Activated CD8-positive, alpha-beta memory T cell treated with anti-CD3 and anti-CD28 coated beads, Interleukin-2, amount 50 U/mL, for 48 hours (primary cell): ENCODE results near the gene RHOT2.

Experiments
- DNase-seq: peaks from one replicate; pipeline ENCODE4 v3.0.0-alpha.2; 2020

RHOT2 gene

DNA sequence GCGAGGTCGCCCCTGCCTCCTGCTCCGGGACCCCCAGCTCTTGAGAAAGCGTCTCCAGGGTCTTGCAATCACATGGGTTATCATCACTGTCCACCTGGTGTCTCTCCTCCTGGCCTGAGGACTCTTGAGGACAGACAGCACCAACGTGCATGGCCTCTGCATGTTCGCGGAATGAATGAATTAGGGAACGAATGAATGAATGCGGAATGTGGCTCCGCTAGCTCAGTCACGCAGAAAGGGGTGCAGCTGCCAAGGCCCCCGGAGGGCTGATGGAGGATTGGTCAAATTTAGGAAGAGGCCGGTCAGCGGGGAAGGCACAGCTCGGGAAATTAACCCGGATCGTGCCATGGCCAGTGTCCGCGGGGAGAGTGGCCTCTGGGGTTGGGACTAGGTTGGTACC is 34.4 kb downstream of the RHOT2 start:
- no peak for DNase-seq

DNA sequence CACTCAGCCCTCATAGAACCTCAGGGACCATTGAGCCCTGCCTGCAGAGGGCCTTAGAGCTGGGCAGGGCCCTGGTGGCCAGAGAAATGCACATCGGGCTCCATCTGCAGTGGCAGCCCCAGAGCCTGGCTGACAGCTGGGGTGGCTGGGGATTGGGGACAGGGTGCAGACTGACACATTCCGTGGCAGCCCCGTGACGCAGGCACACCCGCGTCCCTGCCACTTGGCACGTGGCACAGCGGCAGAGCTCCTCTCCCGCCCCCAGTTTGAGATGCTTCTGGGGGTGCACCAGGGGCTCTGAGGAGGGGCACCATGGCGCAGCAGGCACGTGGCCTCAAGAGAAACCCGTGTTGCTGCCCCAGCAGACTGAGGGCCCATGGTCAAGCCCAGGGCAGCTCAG is 35.5 kb downstream of the RHOT2 start:
- DNase-seq = no peak

- no peak for DNase-seq
These were observed 36.1 kb downstream of the RHOT2 start for GRCh38 chr16:704047-704446.

GRCh38 chr16:704552-705380 is 36.8 kb downstream of the RHOT2 start:
- DNase-seq = no peak

GRCh38 chr16:705431-706188 is 37.7 kb downstream of the RHOT2 start, which contains the start of gene FBXL16:
FBXL16 (minus strand) TSS chr16:705801; CDS start chr16:697405, 8,396 bp downstream.
- DNase-seq = no peak

DNA sequence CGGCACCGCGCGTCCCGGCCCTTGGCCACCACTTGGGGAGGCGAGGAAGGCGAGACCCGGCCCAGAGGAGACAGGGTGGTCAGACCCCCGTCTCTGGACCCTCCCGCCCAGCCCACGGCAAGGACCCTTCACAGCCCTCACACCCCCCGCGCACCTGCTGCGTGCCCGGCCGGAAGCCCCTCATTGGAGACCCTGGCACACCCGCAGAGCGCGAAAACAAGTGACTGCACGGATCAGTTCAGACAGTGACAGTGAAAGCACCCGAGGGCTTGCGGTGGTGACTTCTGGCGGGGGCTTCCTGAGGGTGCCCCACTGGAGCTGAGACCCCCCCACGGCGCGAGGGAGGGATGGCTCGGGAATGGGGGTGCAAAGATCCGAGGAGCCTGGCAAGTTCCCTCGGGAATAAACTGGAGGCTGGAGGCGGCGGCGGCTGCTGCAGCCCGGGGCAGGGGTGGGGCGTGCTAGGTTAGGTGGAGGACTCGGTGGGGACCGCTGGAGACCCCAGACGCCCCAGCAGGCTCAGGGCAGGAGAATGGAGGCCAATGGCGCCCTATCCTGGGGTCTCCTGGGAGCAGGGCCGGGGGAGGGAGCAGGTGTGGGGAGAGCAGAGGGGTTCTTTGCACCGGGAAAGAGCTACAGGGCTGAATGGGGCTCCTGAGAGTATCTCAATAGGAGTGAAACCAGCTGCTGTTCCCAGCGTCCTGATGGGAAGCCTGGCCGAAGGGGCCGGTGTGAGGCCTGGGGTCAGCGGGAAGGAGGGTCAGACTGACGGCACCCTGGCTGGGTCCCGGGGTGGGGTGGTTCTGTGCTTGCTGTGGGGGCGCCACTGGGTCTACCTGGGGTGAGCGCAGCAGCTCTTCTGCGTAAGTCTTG is 38.5 kb downstream of the RHOT2 start:
- no peak for DNase-seq

GRCh38 chr16:707062-707538 is 39.2 kb downstream of the RHOT2 start:
- DNase-seq = no peak

- no peak for DNase-seq
These were observed 40.1 kb downstream of the RHOT2 start for GRCh38 chr16:708019-708418.

DNA sequence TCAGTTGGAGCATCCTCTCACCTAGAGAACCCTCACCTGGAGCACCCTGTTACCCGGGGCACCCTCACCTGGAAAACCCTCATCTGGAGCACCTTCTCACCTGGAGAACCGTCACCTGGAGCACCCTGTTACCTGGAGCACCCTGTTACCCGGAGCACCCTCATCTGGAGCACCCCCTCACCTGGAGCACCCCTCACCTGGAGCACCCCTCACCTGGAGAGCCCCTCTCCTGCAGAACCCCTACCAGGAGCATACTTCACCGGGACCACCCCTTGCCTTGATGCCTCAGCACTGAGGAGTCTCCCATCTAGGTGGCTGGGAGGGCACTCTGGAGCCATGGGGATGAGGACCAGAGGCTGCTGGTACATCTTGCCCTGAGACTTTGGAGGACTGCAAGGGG is 41.0 kb downstream of the RHOT2 start:
- DNase-seq = no peak

DNA sequence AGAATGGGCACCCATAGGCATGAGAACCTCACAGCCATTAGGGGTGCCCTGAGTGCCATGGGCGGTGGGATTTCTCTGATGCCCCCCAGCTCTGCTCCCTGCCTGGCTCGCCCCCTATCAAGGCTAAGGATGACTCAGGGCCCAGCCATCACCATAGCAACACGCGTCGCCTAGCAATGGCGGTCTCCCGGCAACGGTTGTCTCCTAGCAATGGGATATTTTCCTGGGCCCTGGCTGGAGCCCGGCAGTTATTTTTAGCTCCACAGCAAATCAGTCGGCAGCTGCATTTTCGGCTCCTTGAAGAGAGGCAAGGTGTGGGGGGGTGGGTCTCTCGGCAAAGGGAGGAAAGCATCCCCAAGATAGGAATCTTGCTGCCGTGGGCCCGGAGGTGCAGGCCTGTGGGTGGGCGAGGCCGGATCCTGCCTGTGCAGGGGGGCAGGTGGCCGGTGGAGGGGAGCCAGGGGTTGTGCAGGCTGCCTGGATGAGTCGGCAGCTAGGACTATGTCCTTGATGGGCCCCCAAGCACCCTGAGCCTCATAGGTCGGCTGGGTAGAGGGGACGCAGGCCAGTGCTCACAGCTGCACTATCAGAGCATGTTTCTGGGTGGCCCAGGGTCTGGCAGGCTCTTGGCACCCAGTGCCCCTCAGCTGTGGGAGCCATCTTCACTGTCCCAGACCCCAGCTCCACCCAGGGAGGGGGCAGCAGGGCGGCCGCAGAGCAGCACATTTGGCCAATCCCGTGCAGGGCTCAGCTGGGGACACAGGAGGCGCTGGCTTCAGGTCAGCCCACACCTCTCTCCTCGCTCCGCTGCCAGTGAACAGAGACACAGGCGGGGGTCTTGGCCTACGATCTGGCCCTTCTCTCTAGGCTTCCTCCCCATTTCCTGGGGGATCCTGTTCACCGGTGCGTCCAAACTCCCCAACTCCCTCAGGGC is 41.9 kb downstream of the RHOT2 start:
- DNase-seq = no peak

DNA sequence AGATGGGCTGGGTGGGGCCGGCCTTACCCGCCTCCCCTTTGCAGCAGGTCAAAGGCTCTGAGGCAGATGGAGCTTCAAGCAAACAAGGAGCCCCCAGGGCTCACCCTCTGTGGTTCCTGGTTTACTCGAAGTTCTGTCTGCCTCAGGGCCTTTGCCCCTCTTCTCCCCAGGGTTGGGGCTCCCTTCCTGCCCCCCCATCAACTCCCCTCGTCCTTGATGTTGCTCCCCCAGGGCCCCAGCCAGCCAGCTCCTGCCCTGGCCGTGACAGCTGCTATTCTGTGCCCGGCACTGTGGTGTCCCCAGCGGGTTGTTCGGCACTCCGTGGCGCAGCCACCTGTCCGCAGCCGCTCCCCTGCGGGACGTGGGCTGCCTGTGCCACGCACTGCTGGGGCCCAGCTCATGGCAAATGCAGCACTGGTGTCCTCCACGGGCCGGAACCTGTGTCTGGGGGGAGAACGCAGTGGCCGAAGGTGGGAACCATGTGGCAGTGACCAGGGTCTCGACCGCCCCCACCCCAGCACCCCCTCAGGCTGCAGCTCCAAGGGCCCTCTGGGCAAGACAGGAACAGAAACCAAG is 42.7 kb downstream of the RHOT2 start:
- DNase-seq = no peak

DNA sequence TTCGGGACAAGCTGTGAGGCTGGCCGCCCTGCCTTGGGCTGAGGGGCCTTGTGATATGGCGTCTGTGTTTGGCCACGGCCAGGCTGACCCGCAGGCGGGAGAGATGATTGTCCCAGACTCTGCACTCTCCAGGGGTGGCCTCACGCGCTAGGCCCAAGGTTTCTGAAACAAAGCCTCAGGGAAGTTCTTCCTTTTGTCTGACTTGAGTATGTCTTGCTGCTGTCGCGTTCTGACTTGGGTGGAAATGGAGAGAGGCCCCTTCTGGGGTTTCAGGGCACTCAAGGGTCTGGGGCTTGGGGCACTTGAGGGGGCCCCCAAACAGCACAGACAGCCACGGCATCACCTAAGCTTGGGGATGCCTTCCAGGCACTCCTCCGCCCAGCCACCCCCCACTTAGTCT is 43.2 kb downstream of the RHOT2 start:
- no peak for DNase-seq

DNA sequence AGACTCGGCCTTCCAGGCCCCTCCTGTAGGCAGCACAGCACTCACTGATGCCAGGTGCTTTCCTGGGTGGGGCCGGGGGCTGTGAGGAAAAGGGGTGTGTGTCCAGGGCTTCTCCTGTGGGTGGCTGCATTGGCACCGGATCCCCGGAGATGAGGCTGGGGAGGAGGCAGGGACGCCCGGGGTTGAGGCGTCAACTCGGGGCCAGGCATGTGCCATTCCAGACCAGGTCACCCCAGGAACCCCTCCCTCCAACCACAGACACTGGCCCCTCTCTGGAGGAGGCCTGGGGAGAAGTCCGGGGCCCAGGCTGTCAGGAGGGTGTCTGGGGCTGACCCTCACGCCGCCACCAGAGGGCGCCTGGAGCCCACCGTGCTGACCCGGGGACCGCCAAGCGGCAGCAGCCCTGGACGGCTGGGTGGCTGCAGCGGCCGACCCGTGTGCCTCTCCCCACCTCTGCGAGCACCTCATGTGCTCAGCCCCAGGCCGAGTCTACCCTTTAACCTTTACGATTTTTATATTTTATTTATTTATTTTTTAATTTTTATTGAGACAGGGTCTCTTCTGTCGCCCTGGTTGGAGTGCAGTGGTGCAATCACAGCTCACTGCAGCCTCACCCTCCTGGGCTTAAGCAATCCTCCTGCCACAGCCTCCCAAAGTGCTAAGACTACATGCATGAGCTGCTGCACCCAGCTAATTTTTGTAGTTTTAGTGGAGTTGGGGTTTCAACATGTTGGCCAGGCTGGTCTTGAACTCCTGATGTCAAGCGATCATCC is 43.8 kb downstream of the RHOT2 start:
- peak; percentile 95 for DNase-seq

DNA sequence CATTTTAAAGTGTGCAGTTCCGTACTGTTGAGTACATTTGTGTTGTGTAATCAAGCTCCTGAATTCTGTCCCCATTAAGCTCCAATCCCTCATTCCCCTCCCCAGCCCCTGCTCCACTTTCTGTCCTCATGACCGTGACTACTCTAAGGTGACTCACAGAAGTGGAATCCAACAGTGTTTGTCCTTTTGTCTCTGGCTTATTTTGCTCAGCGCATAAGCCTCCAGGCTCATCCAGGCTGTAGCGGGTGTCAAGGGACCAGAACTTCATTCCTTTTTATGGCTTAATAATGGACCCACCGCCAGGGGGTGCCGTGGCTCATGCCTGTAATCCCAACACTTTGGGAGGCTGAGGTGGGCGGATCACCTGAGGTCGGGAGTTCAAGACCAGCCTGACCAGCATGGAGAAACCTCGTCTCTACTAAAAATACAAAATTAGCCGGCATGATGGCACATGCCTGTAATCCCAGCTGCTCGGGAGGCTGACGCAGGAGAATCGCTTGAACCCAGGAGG is 44.9 kb downstream of the RHOT2 start:
- DNase-seq = peak; percentile 83

DNA sequence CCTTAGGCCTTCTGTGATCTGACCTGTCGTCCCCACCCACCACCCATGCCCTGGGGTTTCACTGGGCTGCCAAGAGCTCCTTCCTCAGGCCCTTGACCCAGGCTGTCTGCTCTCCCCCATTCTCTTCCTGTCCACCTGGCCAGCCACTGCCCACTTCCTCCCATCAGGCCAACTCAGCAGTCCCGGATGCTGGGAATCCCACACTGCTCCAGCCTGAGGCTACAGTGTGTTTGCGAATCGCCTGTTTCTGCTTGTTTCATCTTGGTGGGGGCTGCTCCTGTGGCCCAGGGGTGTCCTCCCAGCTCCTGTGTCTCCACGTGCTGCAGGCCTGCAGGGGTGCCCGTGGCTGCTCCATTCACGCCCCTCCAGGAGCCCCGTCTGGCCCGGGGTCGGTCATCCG is 46.1 kb downstream of the RHOT2 start:
- no peak for DNase-seq

DNA sequence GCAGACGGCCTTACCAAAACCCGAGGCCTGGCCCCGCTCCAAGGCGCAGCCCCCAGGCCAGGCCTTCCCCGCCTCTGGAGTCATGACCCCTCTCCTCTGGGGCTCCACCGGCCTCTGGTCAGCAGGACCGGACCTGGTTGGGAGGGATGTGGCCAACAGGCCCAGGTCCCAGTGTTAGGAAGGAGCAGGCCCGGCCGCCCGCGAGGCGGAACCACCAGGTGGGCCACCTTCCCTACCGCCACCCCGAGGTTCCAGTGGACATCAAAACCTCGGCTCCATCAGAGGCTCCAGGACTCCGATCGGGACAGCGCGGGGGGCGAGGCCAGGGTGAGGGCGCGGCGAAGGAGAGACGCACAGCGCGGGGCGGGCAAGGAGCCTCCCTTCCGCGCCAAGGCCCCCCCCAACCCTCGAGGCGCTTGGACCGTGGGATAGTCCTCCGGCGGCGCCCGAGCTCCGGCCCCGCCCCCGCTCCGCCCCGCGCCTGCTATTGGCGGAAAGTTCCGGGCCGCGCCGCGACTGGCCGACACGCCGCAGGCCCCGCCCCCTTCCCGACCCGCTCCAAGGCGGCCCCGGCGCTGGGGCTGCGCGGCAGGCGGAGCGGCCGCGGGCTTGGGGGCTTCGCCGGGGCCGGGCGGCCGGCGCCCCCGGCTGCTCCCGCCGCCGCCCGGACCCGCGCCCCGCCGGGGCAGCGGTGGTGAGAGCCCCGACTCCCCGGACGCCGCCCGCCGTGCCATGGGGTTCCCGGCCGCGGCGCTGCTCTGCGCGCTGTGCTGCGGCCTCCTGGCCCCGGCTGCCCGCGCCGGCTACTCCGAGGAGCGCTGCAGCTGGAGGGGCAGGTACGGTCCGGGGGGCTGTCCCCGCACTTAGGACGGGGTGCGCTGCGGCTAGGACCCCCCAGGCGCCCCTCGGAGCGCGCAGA is 46.9 kb downstream of the RHOT2 start, which contains the start of gene METRN:
METRN (plus strand) TSS at position 561 of the 919 bp plus-strand sequence; CDS start at position 733, 172 bp downstream.
- DNase-seq = peak; percentile 97

- no peak for DNase-seq
These were observed 47.7 kb downstream of the RHOT2 start for GRCh38 chr16:715477-716199.

DNA sequence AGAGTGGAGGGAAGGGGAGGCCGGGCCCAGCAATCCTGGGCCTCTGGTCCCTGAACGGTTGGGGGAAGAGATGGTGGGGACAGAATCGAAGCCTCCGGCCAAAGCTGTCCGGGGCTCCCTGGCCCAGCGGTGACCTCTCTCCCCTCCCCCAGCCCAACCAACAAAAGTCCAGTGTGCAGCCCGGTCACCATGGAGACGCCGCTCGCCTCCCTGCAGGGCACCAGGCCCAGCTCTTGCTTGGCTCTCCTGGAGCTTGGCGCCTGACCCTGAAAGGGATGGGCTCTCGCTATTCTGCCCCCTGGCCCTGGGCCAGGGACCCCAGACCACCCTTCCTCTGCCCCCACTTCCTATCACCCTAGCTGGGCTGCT is 48.3 kb downstream of the RHOT2 start:
- no peak for DNase-seq
